T-helper 2 cell treated with Interferon-gamma antibody and Interleukin-4, amounts not matched to agents 100 ng/mL and 5 ng/mL, for 36 hours (primary cell): Measurements from ENCODE around the gene JMJD1C. TPM values are rescaled to one million over a fixed set of nuclear protein-coding genes. Genes with fewer than 3 reads are reported as not detected.

Source experiments
- intact Hi-C: fragments of 100-400 bp; cut with micrococcal nuclease; formaldehyde crosslinking; loops from one replicate; pipeline ENCODE4 v1.15.1; 2023
- total RNA-seq: library from RNA; stranded (reverse); gene quantifications from 2 replicates; pipeline ENCODE4 v1.2.3, GENCODE V29; 2022

JMJD1C gene
- total RNA-seq, 1 donor from 2014 or later = 43.3 TPM

DNA sequence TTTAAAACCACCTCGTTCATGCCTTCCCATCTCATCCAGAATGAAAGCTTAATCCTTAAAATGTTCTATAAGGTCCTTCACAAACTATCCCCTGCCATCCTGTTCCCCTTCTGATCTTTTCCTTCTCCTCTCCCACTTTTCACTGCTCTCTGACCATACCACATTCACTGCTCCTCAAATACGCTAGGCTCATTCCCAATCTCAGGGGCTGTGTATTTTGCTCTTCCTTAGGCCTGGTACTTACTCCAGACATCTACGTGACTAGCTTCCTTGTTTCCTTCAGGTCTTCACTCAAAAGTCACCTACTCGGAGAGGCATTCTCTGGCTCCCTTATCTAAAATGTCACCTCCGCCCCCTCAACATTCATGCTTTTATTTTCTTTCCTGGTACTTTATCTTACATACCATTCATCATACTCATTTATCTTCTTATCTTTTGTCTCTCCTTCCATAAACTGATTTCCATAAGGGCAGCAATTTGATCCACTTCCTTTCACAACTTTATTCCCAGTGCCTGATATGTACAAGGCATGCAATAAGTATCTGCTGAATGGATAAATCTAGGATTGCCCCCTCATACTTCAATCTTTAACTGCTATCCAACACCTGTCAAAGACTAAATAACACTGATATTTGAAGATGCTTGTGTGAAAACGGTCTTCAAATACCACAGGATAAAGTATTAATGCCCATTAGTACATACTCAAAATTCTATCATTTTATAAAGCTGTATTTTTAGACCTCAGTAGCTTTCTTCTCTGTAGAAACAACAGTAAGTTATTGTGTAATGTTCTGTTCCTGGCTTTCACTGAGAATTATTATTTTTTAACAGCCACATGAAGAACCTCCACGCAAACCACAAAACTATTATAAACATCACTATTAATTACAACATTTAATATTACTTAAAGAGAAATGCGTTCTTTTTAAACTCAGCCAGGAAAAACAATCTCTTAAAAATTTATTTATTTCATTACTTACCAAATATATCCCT is 27.0 kb downstream of the JMJD1C start:
- intact Hi-C loops = no loop called here

DNA sequence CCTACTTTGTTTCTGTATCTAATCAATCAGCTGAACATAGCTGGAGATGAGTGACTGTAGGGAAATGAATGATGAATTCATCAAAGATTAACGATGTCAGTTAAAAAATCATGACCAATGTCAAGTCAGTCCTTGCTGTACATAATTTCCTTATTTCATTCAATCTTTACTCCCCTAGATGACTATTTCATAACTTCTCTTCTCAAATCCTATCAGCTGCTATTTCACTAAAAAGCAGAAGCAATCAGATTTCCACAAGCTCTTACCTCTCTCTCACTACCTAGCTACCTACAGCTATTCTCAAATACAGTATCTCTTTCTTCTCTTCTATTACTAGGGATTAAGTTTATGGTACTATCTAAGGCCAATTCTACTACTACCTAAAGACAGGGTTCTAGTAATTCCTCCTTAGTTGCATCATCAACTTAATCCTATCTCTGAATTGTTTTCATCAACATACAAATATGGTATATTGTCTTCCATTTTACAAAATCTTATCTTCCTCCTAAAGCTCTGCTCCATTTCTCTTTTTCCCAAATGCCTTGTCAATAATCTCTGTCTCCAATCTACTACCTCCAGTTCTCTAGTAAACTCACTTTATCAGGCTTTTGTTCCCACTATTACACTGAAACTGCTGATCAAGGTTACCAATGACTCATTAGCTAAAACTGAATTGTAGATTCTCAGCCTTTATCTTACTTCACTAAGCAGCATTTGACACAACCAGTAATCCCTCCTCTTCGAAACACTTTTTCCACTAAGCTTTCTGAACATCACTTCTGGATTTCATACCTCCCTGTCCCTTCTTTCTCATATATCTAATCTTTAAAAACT is 28.4 kb downstream of the JMJD1C start:
- intact Hi-C loops = no loop called here

- intact Hi-C loops = no loop called here
These were observed 29.6 kb downstream of the JMJD1C start for GRCh38 chr10:63436225-63436624.

GRCh38 chr10:63434866-63435854 is 30.6 kb downstream of the JMJD1C start:
- intact Hi-C loops = no loop called here

- intact Hi-C loops = no loop called here
These were observed 33.6 kb downstream of the JMJD1C start for GRCh38 chr10:63431962-63432797.

- intact Hi-C loops = no loop called here
These were observed 34.8 kb downstream of the JMJD1C start for GRCh38 chr10:63430999-63431356.

- intact Hi-C loops = no loop called here
These were observed 35.4 kb downstream of the JMJD1C start for GRCh38 chr10:63430091-63430998.

GRCh38 chr10:63429281-63429680 is 36.5 kb downstream of the JMJD1C start:
- intact Hi-C loops = no loop called here

DNA sequence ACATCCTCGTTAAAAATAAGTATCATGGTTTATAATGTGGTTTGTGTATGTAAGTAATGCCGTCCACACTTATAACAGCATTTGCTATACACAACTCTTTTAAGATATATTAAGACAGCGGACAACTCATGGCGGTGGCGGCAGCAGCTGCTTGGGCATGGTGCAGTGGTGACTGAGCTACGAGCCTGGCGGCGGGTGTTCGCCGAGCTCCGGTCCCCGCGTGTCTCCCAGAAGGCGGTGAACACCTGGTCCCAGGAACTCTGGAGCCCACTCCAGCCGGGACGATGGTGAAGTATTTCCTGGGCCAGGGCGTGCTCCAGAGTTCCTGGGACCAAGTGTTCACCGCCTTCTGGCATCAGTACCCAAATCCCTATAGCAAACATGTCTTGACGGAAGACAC is 38.8 kb downstream of the JMJD1C start:
- intact Hi-C loops = no loop called here

- intact Hi-C loops = no loop called here
These were observed 40.3 kb downstream of the JMJD1C start for GRCh38 chr10:63425512-63425911.

DNA sequence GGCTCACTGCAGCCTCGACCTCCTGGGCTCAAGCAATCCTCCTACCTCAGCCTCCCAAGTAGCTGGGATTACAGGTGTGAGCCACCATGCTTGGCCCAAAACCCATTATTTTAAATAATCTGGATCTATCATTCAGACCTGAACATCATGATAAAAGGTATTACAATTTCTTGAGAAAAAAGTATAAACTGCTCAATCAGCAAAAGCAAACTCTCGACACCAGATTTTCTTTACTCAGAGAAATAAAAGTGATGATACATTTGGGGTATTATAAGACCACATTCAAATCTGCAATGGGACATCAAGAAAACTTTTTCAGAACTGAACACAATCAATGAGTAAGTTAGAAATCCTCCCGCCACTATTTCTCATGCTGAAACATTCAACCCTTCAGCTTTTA is 41.2 kb downstream of the JMJD1C start:
- intact Hi-C loops = no loop called here

DNA sequence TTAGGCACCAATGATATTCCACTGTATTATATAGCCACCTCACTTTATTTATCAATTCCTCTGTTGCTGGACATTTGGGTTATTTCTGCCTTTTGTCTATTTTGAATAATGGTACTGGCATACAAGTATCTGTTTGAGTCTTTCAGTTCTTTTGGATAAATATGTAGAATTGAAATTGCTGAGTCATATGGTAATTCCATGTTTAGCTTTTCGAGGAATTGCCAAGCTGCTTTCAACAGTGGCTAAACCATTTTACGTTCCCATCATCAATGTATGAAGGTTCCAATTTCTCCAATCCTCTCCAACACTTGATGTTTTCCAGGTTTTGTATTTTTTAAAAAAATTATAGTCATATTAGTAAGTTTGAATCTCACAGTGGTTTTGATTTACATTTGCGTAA is 42.3 kb downstream of the JMJD1C start:
- intact Hi-C loops = no loop called here

DNA sequence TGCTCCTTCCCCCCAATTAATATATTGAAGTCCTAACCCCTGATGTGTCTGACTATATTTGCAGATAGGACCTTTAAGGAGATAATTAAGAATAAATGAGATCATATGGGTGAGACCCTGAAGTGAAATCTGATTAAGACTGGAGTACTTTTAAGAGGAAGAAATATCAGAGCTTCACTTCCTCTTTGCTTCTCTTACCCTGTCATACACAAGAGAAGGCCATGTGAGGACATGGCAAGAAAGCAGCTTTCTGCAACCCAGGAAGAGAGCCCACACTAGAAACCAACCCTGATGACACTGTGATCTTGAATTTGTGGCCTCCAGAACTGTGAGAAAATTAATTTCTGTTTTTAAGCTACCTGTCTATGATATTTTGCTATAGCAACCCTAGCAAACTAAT is 44.2 kb downstream of the JMJD1C start:
- intact Hi-C loops = no loop called here

DNA sequence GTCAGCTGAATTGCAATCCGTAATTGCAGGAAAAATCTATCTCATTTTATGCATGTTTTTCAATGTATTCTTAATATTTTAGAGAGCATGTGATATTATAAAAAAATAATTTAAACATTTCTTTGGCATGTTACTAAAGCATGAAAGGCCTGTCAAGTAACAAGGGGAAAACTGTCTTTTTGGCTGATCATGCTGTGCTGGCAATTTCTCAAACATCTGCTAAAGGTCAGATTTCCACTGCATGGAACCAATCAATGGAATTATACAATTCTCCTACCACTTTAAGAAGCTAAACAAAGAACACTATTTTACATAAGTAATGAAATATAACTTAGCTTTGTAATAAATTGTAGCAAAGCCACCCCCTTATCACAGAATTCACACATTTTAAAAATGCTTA is 49.4 kb downstream of the JMJD1C start:
- intact Hi-C loops = no loop called here

GRCh38 chr10:63415640-63416244 is 50.0 kb downstream of the JMJD1C start:
- intact Hi-C loops = no loop called here

GRCh38 chr10:63414481-63415260 is 51.1 kb downstream of the JMJD1C start:
- intact Hi-C loops = no loop called here

- intact Hi-C loops = no loop called here
These were observed 52.3 kb downstream of the JMJD1C start for GRCh38 chr10:63413429-63413828.

DNA sequence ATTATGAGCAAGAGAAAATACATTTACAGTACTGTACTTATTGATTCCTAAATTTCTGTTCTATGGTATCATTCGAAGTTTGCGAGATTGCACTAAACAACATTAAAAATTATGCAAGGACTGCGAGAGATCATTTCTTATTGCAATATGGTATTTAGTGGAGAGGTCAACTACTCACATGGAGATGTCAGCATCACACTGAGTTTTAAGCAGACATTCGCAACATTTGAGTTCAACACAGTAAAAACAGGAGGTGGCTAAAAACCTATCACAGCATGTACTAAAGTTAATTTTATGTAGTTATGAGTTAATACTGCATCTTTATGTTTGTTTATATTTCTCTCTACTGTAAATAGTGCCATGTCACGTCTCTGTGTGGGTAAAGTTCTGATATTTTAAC is 53.5 kb downstream of the JMJD1C start:
- intact Hi-C loops = no loop called here
